HUES64 (cell line): ENCODE measurements around the gene MICB. TPM values are rescaled to one million over a fixed set of nuclear protein-coding genes. Genes with fewer than 3 reads are reported as not detected.
"Not testable (repeated sequence)": the region's sequence is repeated elsewhere in the genome, so short reads cannot be mapped to it uniquely, and the experiment has no call there.

Experiments used
- H3K27ac ChIP-seq: 2 replicates; pipeline ENCODE4 v1.7.0; 2013; ENCODE audit warnings: low read depth, low read length, inconsistent platforms
- H3K27me3 ChIP-seq: 2 replicates; pipeline ENCODE4 v1.6.1; 2013; ENCODE audit warnings: mild to moderate bottlenecking, low read length; ENCODE audit not compliant: insufficient read depth
- H3K36me3 ChIP-seq: 2 replicates; pipeline ENCODE4 v1.6.1; 2013; ENCODE audit warnings: mild to moderate bottlenecking, low read length; ENCODE audit not compliant: insufficient read depth
- H3K4me1 ChIP-seq: 2 replicates; pipeline ENCODE4 v1.6.1; 2013; ENCODE audit warnings: mild to moderate bottlenecking, low read length, moderate library complexity; ENCODE audit not compliant: insufficient read depth
- H3K4me3 ChIP-seq: 2 replicates; pipeline ENCODE4 v1.5.1; 2013; ENCODE audit warnings: mild to moderate bottlenecking, low read length, moderate library complexity
- H3K9ac ChIP-seq: 2 replicates; pipeline ENCODE4 v1.6.1; 2013; ENCODE audit warnings: mild to moderate bottlenecking, low read depth, low read length
- H3K9me3 ChIP-seq: 2 replicates; pipeline ENCODE4 v1.6.1; 2013; ENCODE audit warnings: low read depth, low read length; ENCODE audit not compliant: insufficient read depth
- WGBS: fragments of 150-250, 120-280 bp; methylation state at CpG from one replicate; pipeline ENCODE4 v1.1.7; 2013; ENCODE audit warnings: missing lambda C conversion rate; 5-methylcytosine and 5-hydroxymethylcytosine counted together
- polyA plus RNA-seq, 2 experiments: library from polyadenylated mRNA; stranded (reverse); fragments of 50-300 nt; gene quantifications; one replicate each; pipeline ENCODE4 v1.2.3, GENCODE V29; 2013

The MICB gene
- 6.3 TPM for polyA plus RNA-seq (2013, experiment 1 of 2)
- polyA plus RNA-seq (2013, experiment 2 of 2), result 8.1 TPM

- 2% methylated on average over 63 of the region's 64 CpGs for WGBS
- Histone ChIP-seq H3K27ac (no peak within 1 kb of the TSS), H3K27me3 (peaks cover 58% of the 10 kb centered on the region), H3K4me3 (peak within 1 kb of the TSS; percentile 72), H3K36me3 (no peaks in the 10 kb centered on the region), H3K9me3 (no peaks in the 10 kb centered on the region), H3K4me1 (0 out of 2 replicates have a peak, but pooled peaks cover 13% of the 10 kb centered on the region), H3K9ac (peak within 1 kb of the TSS; percentile 61)
These were observed at the start of gene MICB for GRCh38 chr6:31497531-31498476. Gene MICB (plus strand): TSS chr6:31498145. CDS start chr6:31498194, 49 bp downstream.

DNA sequence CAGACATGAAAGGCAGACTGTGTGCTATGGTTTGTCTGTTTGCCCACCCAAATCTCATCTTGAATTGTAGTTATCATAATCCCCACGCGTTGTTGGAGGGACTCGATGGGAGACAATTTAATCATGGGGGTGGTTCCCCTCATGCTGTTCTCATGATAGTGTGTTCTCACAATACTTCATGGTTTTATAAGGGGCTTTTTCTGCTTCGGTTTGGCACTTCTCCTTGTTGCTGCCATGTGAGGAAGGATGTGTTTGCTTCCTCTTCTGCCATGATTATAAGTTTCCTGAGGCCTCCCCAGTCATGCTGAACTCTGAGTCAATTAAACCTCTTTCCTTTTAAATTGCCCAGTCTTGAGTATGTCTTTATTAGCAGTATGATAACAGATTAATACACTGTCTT lies 47.2 kb upstream of the MICB start:
- Histone ChIP-seq H3K27ac (no peak overlapping the region), H3K4me1 (no peaks in the 10 kb centered on the region), H3K9me3 (0 out of 2 replicates have a peak, but pooled peaks cover 8% of the 10 kb centered on the region), H3K27me3 (0 out of 2 replicates have a peak, but pooled peaks cover 3% of the 10 kb centered on the region), H3K4me3 (no peak overlapping the region), H3K9ac (no peak overlapping the region), H3K36me3 (no peaks in the 10 kb centered on the region)
- WGBS, result 92% methylated on average over 4 of the region's 4 CpGs

- H3K4me1 ChIP-seq, result no peaks in the 10 kb centered on the region
- no peak overlapping the region for H3K4me3 ChIP-seq
- H3K27ac ChIP-seq, result no peak overlapping the region
- 0 out of 2 replicates have a peak, but pooled peaks cover 3% of the 10 kb centered on the region for H3K27me3 ChIP-seq
- H3K9me3 ChIP-seq, result 0 out of 2 replicates have a peak, but pooled peaks cover 8% of the 10 kb centered on the region
- no peak overlapping the region for H3K9ac ChIP-seq
- H3K36me3 ChIP-seq, result no peaks in the 10 kb centered on the region
These were observed 45.1 kb upstream of the MICB start for GRCh38 chr6:31452859-31453258.

- WGBS, result 93% methylated on average over 2 of the region's 2 CpGs
- Histone ChIP-seq H3K4me3 (no peak overlapping the region), H3K4me1 (no peaks in the 10 kb centered on the region), H3K9me3 (0 out of 2 replicates have a peak, but pooled peaks cover 8% of the 10 kb centered on the region), H3K27me3 (0 out of 2 replicates have a peak, but pooled peaks cover 3% of the 10 kb centered on the region), H3K9ac (no peak overlapping the region), H3K27ac (no peak overlapping the region), H3K36me3 (no peaks in the 10 kb centered on the region)
These were observed 44.7 kb upstream of the MICB start for GRCh38 chr6:31453259-31453658.

- H3K9me3 ChIP-seq, H3K27me3 ChIP-seq, H3K36me3 ChIP-seq, H3K27ac ChIP-seq, H3K9ac ChIP-seq, H3K4me3 ChIP-seq, H3K4me1 ChIP-seq: not testable (repeated sequence)
- 89% methylated on average over 4 of the region's 5 CpGs for WGBS
These were observed 38.1 kb upstream of the MICB start for GRCh38 chr6:31459864-31460263.

GRCh38 chr6:31460361-31461025 lies 37.5 kb upstream of the MICB start:
- no peak overlapping the region for H3K4me3 ChIP-seq
- WGBS, result 95% methylated on average over 5 of the region's 5 CpGs
- no peak overlapping the region for H3K9ac ChIP-seq
- peaks cover 6% of the 10 kb centered on the region; the same call in 1 of the 2 replicates for H3K4me1 ChIP-seq
- H3K36me3 ChIP-seq, result no peaks in the 10 kb centered on the region
- no peaks in the 10 kb centered on the region for H3K9me3 ChIP-seq
- no peak overlapping the region for H3K27ac ChIP-seq
- peaks cover 8% of the 10 kb centered on the region; the same call in 1 of the 2 replicates for H3K27me3 ChIP-seq

DNA sequence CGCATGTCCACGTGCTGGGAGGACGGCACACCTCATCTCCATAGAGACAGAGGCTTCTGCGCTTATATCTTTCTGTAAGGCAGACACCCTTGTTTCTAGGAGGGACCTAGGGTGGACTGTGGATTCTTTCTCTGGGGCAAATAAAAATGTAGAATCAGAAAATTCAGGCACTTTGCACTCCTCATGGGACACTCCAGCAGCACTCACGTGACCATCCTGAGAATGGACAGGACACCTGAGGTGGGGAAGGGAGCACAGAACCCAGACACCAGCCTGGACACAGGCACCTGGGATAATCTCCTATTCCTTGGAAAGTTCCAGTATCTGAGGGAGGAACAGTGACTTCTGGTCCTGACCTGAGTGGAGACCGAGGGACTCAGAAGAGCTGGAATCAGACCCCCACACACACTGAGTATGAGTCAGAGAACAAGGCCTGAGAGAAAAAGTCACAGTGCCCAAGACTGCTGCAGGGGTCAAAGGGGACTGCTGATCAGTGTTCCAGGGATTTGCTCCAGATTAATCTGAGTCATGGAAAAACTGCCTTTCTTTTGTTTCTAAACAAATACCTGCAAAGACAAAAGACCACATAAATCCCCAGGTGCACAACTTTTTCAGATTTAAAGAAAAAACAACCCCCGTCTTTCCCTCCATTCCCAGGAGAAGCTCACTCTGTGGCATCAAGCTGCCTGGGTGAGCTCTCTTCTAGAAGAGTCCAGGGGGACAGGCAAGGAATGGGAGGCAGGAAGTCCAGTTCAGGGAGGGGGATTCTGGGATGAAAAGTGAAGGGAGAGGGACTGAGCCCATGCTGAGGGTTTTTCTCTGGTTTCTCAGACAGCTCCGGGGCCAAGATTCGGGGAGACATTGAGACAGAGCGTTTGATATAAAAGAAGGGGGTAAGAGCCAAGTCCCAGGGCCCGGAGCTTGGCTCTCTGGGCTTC lies 35.6 kb upstream of the MICB start:
- 63% methylated on average over 11 of the region's 11 CpGs for WGBS
- H3K36me3 ChIP-seq, result no peaks in the 10 kb centered on the region
- H3K27me3 ChIP-seq, result peaks cover 8% of the 10 kb centered on the region; the same call in 1 of the 2 replicates
- no peaks in the 10 kb centered on the region for H3K9me3 ChIP-seq
- H3K4me3 ChIP-seq, result peak overlapping the region; percentile 48
- 0 out of 2 replicates have a peak overlapping the region, but pooled peaks have one; percentile 10 for H3K9ac ChIP-seq
- peaks cover 6% of the 10 kb centered on the region; the same call in 1 of the 2 replicates for H3K4me1 ChIP-seq
- H3K27ac ChIP-seq, result no peak overlapping the region

- no peaks in the 10 kb centered on the region for H3K9me3 ChIP-seq
- peak overlapping the region; percentile 48 for H3K4me3 ChIP-seq
- H3K4me1 ChIP-seq, result peaks cover 6% of the 10 kb centered on the region; the same call in 1 of the 2 replicates
- H3K27ac ChIP-seq, result no peak overlapping the region
- H3K36me3 ChIP-seq, result no peaks in the 10 kb centered on the region
- peaks cover 8% of the 10 kb centered on the region; the same call in 1 of the 2 replicates for H3K27me3 ChIP-seq
- WGBS, result 27% methylated on average over 24 of the region's 29 CpGs
- H3K9ac ChIP-seq, result peak overlapping the region; percentile 33; the same call in 1 of the 2 replicates
These were observed 34.7 kb upstream of the MICB start for GRCh38 chr6:31462964-31463870.

GRCh38 chr6:31464252-31465184 lies 33.4 kb upstream of the MICB start:
- H3K4me3 ChIP-seq, result no peak overlapping the region
- 98% methylated on average over 7 of the region's 7 CpGs for WGBS
- H3K4me1 ChIP-seq, result peaks cover 6% of the 10 kb centered on the region; the same call in 1 of the 2 replicates
- no peak overlapping the region for H3K27ac ChIP-seq
- H3K36me3 ChIP-seq, result no peaks in the 10 kb centered on the region
- peaks cover 8% of the 10 kb centered on the region; the same call in 1 of the 2 replicates for H3K27me3 ChIP-seq
- no peaks in the 10 kb centered on the region for H3K9me3 ChIP-seq
- H3K9ac ChIP-seq, result no peak overlapping the region
